Measurements from ENCODE around the gene MIB2.

The MIB2 gene

DNA sequence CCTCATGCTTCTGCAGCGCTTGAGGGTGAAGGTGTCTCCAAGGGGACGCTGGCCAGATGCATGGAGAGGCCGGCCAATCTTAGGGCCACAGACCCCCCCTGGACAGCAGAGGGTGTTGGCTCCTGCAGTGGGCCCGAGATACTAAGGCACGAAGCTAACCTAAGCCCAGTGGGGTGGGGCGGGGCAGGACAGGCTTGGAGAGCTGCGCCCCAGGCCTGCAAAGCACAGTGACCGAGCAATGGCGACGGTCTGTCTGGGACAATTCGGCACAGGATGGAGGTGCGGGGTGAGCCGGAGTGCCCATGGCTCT is 16.6 kb upstream of the MIB2 start:
- DNase-seq = no peak

GRCh38 chr1:1599030-1599934 is 16.0 kb upstream of the MIB2 start:
- DNase-seq = peak; percentile 41

- no peak for DNase-seq
Measured at GRCh38 chr1:1599935-1600860, 15.1 kb upstream of the MIB2 start, which contains the start of gene FNDC10. FNDC10 (minus strand) TSS chr1:1600135; CDS start chr1:1600015, 120 bp downstream.

DNA sequence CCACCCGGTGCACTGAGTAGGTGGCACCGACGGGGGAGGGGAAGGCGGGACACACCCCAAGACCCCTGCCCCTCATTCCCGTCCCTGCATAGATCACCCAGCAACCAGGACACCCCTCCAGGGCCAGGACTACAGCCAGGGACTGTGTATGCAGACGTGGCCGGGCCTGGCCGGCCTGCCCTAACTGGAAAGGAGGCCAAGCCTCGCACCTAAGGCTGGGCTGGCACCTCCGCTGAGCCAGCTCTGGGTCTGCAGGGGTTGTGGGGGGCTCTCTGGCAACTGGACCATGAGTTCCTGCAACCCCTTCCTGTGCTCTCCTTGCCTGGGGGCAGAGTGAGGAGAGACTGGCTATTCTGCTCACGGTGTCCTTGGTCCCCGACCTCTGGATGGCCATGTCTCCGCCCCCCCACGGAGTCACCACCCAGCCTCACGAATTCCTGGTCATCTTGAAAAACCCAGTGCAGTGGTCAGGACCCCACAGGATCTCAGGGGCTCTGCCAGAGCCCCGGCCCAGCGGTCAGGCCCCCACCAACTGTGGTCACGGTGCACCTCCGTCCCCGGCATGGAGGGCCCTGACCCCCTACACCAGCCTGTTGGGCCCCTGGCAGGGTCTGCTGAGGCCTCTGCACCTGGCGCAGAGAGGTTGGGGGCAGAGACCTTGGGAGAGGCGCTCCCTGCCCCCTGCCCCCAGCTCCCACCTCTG is 14.3 kb upstream of the MIB2 start:
- no peak for DNase-seq

- no peak for DNase-seq
Measured at GRCh38 chr1:1601564-1602303, 13.6 kb upstream of the MIB2 start.

GRCh38 chr1:1602304-1602967 is 12.9 kb upstream of the MIB2 start:
- DNase-seq = no peak

DNA sequence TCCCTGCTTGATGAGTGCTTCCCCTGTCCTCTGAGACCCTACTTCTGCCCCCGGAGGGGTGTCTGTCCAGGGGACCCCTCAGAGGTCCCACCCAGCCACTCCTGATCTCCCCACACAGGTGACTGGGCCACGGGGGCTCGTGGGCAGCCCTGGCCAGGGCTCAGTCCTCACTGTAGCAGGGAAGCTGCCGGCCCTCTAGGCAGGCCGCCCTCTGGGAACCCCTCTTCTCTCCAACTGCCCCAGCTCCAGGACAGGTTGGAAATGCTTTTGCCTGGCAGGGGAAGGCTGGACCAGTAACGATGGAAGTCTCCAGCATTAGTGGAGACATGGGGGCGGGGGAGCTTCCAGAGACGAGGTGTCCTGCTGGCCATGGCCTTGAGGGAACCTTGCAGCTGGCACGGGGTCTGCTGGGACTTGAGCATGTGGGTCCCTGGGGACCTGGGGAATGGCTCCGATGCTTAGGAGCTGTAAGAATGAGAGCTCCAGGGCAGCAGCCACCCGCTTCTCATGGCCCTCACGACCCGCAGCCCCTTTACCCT is 12.3 kb upstream of the MIB2 start:
- no peak for DNase-seq

DNA sequence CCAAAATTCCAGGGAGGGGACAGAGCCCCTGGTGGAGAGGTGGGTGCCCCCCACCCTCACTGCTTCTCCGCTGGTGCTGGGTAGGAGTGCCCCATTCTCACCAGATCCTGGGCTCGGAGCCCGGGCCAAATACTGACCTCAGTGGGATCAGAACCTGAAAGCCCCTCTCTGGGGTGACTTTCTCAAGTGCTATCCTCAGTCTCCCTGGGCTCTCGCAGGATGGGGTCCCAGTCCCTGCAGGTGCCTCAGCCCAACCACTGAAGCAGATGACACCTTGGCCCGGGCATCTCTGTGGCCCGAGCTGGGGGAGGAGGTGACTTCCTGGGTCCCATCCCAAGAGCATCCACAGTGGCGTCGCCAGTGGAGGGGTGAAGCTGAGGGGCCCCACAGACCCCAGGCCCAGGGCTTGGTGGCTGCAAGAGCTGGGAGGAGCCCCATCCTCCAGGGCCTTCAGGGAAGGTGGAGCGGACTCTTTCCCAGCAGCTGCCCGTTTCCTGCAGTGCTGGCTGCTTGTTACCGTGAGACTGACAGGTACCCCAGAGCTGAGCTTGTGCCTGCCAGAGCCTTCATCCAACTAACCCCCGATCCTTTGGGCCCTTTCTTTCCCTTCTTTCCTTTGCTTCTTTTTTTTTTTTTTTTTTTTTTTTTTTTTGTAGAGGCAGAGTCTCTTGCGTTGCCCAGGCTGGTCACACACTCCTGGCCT is 11.5 kb upstream of the MIB2 start:
- no peak for DNase-seq

DNA sequence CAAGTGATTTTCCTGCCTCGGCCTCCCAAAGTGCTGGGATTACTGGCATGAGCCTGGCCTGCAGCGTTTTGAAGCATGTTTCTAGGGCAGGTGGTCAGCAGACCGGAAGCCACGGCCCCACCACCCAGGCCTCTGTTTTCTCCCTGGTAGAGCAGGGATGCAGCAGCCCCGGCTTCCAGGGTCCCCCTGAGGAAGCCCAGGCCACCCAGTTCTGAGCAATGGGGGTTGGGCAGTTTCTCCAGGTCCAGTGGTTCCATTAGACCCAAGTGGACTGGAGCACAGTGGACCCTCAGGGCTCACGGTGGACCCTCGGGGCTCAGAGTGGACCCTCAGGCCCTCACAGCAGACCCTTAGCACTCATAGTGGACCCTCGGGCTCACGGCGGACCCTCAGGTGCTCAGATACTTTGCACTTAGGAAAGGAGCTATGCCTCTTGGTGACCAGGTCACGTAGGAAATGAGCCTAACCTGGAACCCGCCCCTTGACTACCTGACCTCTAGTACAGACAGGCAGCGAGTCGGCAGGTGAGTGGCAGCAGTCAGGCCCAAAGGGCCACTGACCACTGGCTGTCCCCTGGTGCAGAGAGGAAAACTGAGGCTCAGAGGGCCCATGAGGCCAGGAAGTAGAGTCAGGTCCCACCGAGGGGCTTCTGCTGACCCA is 10.8 kb upstream of the MIB2 start:
- no peak for DNase-seq

- no peak for DNase-seq
Measured at GRCh38 chr1:1605034-1605591, 10.2 kb upstream of the MIB2 start.

DNA sequence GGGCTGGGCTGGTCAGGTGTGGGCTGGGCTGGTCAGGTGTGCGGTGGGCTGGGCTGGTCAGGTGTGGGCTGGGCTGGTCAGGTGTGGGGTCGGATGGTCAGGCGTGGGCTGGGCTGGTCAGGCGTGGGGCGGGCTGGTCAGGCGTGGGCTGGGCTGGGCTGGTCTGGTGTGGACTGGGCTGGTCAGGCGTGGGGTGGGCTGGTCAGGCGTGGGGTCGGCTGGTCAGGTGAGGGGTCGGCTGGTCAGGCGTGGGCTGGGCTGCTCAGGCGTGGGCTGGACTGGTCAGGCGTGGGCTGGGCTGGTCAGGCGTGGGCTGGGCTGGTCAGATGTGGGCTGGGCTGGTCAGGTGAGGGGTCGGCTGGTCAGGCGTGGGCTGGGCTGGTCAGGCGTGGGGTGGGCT is 9.6 kb upstream of the MIB2 start:
- DNase-seq = no peak

GRCh38 chr1:1606232-1606631 is 9.1 kb upstream of the MIB2 start:
- DNase-seq = no peak

GRCh38 chr1:1609822-1610485 is 5.3 kb upstream of the MIB2 start:
- DNase-seq = no peak

DNA sequence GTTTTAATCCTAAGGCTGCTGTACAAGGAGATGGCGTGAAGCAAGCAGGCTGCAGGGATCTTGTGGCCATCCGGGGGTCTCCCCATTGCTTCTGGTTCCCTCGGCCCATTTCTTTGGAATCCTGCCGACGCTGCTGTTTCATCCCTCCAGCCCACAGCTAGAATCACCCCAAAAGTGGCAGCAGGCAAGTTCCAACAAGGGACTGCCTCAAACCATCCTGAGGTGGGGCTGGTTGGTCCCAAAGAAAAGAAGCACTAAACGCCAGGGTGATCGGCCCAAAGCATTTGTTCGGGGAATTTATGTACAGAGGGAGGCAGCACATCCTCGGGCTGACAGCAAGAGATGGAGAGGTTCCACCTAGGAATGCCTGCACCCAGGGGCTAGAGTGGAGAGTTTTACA is 4.5 kb upstream of the MIB2 start:
- DNase-seq = no peak

DNA sequence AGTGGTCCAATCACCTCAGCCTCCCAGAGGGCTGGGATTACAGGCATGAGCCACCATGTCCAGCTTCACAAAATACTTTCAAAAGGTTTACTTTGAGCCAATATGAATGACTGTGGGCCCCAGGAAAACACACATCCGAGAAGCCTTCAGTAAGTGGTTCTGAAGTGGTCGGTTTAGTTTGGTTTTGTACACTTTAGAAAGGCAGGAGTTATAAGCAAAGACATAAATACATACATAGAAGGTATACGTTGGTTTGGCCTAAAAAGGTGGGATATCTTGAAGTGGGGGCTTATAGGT is 3.2 kb upstream of the MIB2 start:
- no peak for DNase-seq

GRCh38 chr1:1613509-1614082 is 1.7 kb upstream of the MIB2 start:
- DNase-seq = no peak

- DNase-seq = peak; percentile 49
Measured at GRCh38 chr1:1614204-1614953, 921 bp upstream of the MIB2 start.

- no peak for DNase-seq
Measured at GRCh38 chr1:1614954-1615255, 395 bp upstream of the MIB2 start.

Data from EL (cell line).